Measurements from ENCODE around the gene NAB1.
"Not testable (repeated sequence)": the region's sequence is repeated elsewhere in the genome, so short reads cannot be mapped to it uniquely, and the experiment has no call there.

Gene NAB1

DNA sequence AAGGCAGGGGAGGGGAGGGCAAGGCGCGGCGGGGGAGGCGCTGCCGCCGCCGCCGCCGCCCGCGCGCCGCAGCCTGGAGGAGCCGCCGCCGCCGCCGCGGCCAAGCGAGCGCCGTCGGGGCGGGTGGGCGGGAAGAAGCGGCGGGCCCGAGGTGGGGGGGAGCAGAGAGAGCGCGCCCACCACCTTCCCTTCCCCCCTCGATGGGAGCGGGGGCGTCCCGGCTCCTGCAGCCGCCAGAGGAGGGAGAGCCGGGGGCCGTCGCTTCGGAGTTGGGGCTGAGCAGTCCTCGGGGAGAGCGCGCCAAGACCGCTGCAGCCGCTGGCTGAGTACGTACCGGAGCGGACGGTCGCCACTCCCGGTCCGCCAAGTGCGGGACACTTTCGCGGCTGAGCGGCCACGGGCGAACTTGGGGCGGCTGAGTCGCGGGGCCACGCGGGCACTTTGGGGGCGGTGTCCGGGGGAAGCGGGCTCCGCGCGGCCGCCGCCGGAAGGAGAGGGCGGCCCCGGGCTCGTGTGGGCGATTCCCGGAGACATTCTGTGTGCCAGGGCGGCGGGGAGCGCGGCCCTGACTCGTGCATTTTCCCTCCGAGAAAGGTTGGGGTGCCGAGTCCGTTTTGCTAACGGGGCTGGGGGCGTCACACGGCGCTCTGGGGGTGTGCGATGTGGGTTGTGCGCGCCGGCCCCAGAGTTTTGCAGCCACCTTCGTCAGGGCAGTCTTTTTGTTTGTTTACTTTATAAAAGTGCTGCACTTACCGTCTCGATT lies at the start of gene NAB1:
NAB1 (plus strand) TSS at position 49 of the 763 bp plus-strand sequence. CDS start 10,094 bp downstream, outside the sequence.
- DNase-seq: no peak

- DNase-seq: no peak
These were observed 49.2 kb upstream of the NAB1 start for GRCh38 chr2:190599546-190600220.

GRCh38 chr2:190600293-190601103 lies 48.4 kb upstream of the NAB1 start:
- DNase-seq: no peak

DNA sequence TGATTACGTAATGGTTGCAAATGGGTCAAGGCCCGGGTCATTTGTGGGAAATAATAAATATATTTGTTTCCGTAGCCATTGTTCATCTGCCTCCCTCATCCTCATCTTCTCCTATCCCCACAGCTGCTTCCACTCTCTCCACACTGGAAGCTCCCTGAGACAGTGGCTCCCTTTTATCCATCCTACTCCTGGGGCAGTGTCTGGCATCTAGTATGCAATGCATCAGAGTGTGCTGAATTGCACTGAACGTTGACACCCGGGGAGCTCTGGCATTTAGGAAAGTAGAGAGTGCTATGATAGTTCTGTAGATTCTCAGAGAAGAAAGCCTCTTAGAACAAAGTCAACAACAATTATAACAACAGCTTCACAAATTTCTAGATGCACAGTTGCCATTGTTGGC lies 45.5 kb upstream of the NAB1 start:
- no peak for DNase-seq

DNA sequence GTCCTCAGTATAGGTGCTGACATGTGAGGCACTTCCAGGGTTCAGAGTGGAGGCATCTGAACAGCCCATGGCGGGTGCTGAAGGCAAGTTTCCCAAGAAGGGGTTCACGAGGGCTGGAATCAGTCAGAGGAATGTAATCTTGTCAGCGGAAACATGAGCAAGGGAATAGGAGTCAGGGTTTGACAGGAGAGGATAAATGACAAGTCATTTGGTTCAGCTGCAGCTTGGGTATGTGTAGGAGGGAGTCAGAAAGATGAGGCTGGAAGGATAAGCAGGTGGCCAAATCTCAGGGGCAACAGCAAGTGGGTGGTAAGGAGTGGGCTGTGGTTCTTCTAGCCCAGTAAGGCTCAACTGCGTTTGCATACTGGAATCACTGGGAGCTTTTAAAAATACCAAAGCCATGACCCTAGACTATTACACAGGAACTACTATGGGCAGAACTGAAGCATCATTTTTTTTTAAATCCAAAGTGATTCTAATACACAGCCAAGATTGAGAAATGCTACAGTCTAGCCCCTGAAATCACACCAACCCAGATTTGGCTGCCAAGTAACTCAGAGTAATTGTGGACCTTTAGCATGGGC lies 41.8 kb upstream of the NAB1 start:
- no peak for DNase-seq

DNA sequence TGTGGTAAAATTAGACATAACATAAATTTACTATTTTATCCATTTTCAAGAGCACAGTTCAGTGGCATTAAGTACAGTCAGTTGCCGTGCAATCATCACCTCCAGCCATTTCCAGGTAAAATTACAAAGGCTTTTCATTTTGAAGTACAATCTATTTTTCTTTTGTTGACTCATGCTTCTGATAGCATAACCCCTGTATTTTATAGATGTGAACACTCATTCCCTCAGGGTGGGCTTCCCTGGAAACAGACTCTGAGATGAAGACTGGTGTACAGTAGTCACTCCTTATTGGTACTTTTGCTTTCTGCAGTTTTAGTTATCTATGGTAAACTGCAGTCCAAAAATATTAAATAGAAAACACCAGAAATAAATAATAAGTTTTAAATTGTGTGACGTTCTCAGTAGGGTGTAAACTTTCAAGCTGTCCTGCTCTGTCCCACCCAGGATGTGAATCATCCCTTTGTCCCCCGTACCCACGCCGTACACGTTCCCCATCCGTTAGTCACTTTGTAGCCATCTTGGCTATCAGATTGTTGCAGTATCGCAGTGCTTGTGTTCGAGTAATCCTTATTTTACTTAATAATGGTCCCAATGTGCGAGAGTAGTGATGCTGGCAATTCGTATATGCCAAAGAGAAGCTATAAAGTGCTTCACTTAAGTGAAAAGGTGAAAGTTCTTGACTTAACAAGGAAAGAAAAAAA lies 41.1 kb upstream of the NAB1 start:
- DNase-seq: no peak

DNA sequence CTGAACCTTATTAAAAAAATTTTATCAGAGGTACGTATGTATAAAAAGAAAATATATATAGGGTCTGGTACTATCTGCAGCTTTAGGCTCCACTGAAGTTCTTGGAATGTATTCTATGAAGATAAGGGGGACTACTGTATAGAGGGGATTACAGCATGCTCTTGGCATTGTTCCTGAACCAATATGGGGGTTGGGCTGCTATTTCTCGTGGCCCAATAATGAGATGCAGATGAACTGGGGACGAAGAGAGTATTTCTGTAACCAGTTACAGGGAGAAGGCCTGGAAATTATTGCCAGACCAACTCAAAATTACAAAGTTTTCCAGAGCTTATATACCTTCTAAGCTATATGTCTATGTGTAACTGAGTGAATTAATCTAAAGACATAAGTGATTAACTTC lies 40.0 kb upstream of the NAB1 start:
- not testable (repeated sequence) for DNase-seq

GRCh38 chr2:190609397-190609796 lies 39.5 kb upstream of the NAB1 start:
- not testable (repeated sequence) for DNase-seq

DNA sequence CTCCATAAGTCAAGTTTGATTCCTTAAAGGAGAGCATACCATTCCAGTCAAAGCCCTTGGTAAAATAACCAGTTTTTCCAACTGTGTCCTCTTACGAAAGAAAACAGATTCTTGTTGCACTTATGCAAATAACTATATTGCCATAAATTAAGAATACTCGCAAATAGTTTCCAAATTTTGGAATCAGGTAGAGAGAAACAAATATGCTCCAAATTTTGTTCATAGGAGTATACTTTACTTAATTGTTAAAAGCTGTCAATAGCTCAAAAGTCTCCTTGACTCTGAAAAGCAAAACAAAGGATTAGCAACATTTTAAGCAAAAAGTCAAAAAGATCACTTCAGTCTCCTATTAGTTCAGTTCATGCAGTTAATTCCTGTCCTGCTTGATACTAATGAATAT lies 38.4 kb upstream of the NAB1 start:
- not testable (repeated sequence) for DNase-seq

DNA sequence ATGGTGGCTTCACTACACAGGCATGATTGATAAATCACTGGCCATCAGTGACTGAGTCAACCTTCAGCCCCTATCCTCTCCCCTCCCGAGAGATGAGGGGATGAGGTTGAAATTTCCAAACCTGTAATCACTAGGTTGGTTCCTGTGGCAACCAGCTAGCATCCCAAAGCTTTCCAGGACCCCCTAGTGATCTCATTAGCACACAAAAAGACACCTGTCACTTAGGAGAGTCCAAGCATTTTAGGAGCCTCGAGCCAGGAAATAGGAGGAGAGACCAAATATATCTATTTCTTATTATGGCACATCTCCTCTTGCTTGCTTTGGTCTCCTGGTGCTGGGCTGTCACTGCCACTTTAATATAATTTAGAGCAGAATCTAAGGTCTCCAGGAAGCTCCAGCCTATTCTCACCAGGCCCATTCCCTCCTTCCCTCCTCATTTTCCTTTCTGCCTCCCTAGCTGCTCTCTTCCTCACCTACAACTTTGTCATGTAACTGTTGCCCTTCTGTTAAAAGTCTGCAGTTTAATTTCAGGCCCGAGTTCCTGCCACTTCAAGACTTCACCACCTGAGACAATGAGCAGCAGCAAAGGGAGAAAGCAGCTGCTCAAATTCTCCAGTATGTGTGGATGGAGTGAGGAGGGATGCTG lies 33.2 kb upstream of the NAB1 start:
- DNase-seq: no peak

- no peak for DNase-seq
These were observed 30.9 kb upstream of the NAB1 start for GRCh38 chr2:190618030-190618429.

- no peak for DNase-seq
These were observed 23.2 kb upstream of the NAB1 start for GRCh38 chr2:190625691-190626090.

- no peak for DNase-seq
These were observed 22.2 kb upstream of the NAB1 start for GRCh38 chr2:190626641-190627210.

- DNase-seq: no peak
These were observed 21.2 kb upstream of the NAB1 start for GRCh38 chr2:190627448-190628412.

DNA sequence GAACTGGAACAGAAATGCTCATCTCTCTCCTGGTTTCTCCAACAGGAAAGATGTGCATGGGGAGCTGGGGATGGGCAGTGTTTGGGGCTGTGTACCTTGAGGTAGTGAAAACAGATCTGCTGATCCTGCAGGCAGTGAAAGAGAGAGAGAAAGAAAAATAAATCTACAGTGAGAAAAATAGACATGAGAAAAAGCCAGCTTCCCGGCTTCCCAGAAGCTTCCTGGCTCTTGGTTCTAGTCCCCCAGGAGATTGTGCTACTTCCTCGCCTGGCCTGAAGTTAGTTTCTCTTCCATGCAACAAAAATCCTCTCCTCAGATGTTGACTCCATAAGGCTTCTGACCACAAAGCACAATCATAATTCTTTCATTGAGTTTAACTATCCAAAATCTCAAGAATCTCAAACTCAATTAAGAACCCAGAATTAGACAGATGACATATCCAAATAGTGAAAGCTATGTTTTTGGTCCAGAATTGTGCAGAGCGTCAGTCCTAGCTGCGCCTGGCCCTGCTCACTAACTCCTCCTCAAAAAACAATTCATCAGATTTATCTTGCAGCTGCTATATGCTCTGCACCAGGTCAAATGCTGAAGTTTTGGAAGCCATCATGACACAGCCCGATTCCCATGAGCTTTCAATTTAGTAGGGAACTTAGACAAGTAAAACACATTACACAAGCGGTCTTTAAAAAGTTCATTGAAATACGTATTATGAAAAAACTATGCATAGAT lies 20.1 kb upstream of the NAB1 start:
- DNase-seq: no peak

DNA sequence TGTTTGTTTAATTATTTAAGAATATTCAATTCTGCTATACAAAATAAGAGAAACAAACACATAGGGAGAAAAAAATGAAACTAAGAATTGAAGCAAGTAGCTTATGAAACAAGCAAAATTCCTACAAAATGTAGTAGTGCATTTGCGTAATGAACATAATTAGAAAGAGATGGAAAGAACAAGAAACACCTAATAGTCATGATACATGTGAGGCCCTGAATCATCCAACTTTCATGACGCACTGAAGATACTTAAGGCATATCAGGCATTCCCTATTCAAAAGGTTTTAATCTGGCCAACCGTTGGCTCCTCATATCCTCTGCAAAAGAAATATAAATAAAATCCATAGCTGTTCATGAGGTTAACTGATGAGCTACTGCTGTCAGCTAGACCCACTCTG lies 14.5 kb upstream of the NAB1 start:
- no peak for DNase-seq

GRCh38 chr2:190635781-190636180 lies 13.1 kb upstream of the NAB1 start:
- DNase-seq: no peak

DNA sequence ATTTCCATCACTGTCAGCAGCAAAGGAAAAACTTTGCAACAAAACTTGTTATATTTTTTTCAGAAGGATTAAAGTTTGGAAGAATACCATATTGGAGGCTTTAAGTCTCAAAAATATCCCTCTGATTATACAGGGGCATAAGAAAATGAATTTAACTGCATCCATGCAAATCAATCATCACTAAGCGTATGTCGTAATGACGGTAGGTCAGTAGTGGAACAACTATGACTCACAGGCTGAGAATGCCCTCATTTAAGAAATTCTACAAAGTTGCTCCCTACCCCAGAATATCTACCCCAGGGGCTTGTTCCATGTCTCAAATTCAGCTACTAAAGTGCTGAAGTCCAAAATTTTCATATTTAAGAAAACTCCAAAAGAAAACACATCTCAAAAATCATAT lies 12.5 kb upstream of the NAB1 start:
- DNase-seq: no peak

DNA sequence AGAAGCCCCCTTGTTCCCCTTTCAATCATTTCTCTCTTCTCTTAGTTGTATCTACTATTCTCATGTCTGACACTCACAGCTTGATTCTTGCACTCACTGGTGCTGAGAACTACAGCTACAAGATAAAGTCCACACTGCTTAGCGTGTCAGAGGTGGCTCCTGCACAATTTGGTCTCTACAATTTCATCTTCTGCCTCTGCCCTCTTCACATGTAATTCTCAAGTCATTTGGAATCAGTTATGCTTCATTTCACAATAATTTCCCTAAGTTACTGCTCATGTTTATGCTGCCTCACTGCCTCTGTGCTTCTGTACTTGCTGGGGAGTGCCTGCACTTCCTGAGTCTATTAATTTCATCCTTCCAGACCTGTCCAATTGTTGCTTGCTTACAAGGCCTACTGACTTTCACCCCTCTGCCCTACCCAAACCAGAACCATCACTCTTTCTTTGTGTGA lies 11.6 kb upstream of the NAB1 start:
- DNase-seq: no peak
